H9 (cell line): ENCODE measurements around the gene COA5. TPM values are rescaled to one million over a fixed set of nuclear protein-coding genes. Genes with fewer than 3 reads are reported as not detected.

Experiments used
- DNase-seq: peaks from one replicate; pipeline ENCODE4 v3.0.0-alpha.2; 2017
- H2AFZ ChIP-seq: one replicate; pipeline ENCODE4 v1.6.1; 2013; ENCODE audit warnings: mild to moderate bottlenecking, low read length, control low read depth, moderate library complexity
- H2AK5ac ChIP-seq: 2 replicates; pipeline ENCODE4 v1.6.1; 2013; ENCODE audit warnings: low read length, control low read depth, mixed read lengths; ENCODE audit not compliant: insufficient read length
- H2BK120ac ChIP-seq: one replicate; pipeline ENCODE4 v1.6.1; 2013; ENCODE audit warnings: low read depth, mild to moderate bottlenecking, low read length, control low read depth, inconsistent platforms; ENCODE audit not compliant: poor library complexity, severe bottlenecking
- H2BK12ac ChIP-seq: 2 replicates; pipeline ENCODE4 v1.6.1; 2013; ENCODE audit warnings: low read length, control low read depth, mixed read lengths, low read depth; ENCODE audit not compliant: insufficient read length
- H2BK15ac ChIP-seq: 2 replicates; pipeline ENCODE4 v1.6.1; 2013; ENCODE audit warnings: low read depth, low read length, control low read depth
- H2BK20ac ChIP-seq: one replicate; pipeline ENCODE4 v1.6.1; 2013; ENCODE audit warnings: low read depth, mild to moderate bottlenecking, low read length, control low read depth, inconsistent platforms; ENCODE audit not compliant: poor library complexity, severe bottlenecking
- H2BK5ac ChIP-seq: 2 replicates; pipeline ENCODE4 v1.6.1; 2013; ENCODE audit warnings: low read length, control low read depth, mixed read lengths; ENCODE audit not compliant: insufficient read length
- H3K14ac ChIP-seq: 2 replicates; pipeline ENCODE4 v1.6.1; 2013; ENCODE audit warnings: low read length, control low read depth; ENCODE audit not compliant: insufficient read depth
- H3K18ac ChIP-seq: 2 replicates; pipeline ENCODE4 v1.6.1; 2013; ENCODE audit warnings: low read depth, mild to moderate bottlenecking, mixed read lengths, low read length, control low read depth; ENCODE audit not compliant: insufficient read length
- H3K23ac ChIP-seq: 2 replicates; pipeline ENCODE4 v1.6.1; 2013; ENCODE audit warnings: low read length, control low read depth, mixed read lengths, low read depth; ENCODE audit not compliant: insufficient read length
- H3K23me2 ChIP-seq: 2 replicates; pipeline ENCODE4 v1.6.1; 2013; ENCODE audit warnings: low read depth, mild to moderate bottlenecking, mixed read lengths, low read length, control low read depth; ENCODE audit not compliant: insufficient read length, poor library complexity, severe bottlenecking
- H3K27ac ChIP-seq: 2 replicates; pipeline ENCODE4 v1.5.1; 2013; ENCODE audit warnings: low read length, control low read depth, mixed read lengths, low read depth; ENCODE audit not compliant: insufficient read length
- H3K27me3 ChIP-seq: 2 replicates; pipeline ENCODE4 v1.6.1; 2013; ENCODE audit warnings: low read length, control low read depth, inconsistent platforms; ENCODE audit not compliant: insufficient read depth
- H3K4ac ChIP-seq: 2 replicates; pipeline ENCODE4 v1.6.1; 2013; ENCODE audit warnings: low read depth, mild to moderate bottlenecking, control low read depth, inconsistent platforms, low read length, moderate library complexity
- H3K4me1 ChIP-seq: 2 replicates; pipeline ENCODE4 v1.6.1; 2013; ENCODE audit warnings: low read length, control low read depth, inconsistent platforms; ENCODE audit not compliant: insufficient read depth
- H3K4me2 ChIP-seq: 2 replicates; pipeline ENCODE4 v1.6.1; 2013; ENCODE audit warnings: low read length, control low read depth, mixed read lengths; ENCODE audit not compliant: insufficient read length, insufficient read depth
- H3K56ac ChIP-seq: 2 replicates; pipeline ENCODE4 v1.6.1; 2013; ENCODE audit warnings: low read depth, mild to moderate bottlenecking, mixed read lengths, low read length, control low read depth; ENCODE audit not compliant: insufficient read length
- H3K79me1 ChIP-seq: 2 replicates; pipeline ENCODE4 v1.6.1; 2013; ENCODE audit warnings: low read depth, mild to moderate bottlenecking, moderate library complexity, low read length, control low read depth, inconsistent platforms; ENCODE audit not compliant: insufficient read depth, poor library complexity, severe bottlenecking
- H3K79me2 ChIP-seq: 2 replicates; pipeline ENCODE4 v1.6.1; 2013; ENCODE audit warnings: low read length, control low read depth, inconsistent platforms; ENCODE audit not compliant: insufficient read depth
- H3K9ac ChIP-seq: 2 replicates; pipeline ENCODE4 v1.6.1; 2013; ENCODE audit warnings: low read length, control low read depth, mixed read lengths; ENCODE audit not compliant: insufficient read length; ENCODE audit errors: extremely low read depth
- H3K9me3 ChIP-seq: one replicate; pipeline ENCODE4 v1.6.1; 2013; ENCODE audit warnings: low read depth, low read length, inconsistent platforms; ENCODE audit not compliant: control insufficient read depth
- H3T11ph ChIP-seq: one replicate; pipeline ENCODE4 v1.6.1; 2013; ENCODE audit warnings: mild to moderate bottlenecking, low read length, control low read depth, inconsistent platforms
- H4K20me1 ChIP-seq: one replicate; pipeline ENCODE4 v1.6.1; 2013; ENCODE audit not compliant: control insufficient read depth, insufficient read length, insufficient read depth
- H4K5ac ChIP-seq: 2 replicates; pipeline ENCODE4 v1.6.1; 2013; ENCODE audit warnings: low read depth, mild to moderate bottlenecking, mixed read lengths, low read length, control low read depth; ENCODE audit not compliant: insufficient read length
- H4K8ac ChIP-seq: replicated peaks from 2 replicates; pipeline ENCODE4 v1.6.1; 2013; ENCODE audit warnings: low read length, control low read depth, mixed read lengths, low read depth; ENCODE audit not compliant: insufficient read length
- H4K91ac ChIP-seq: 2 replicates; pipeline ENCODE4 v1.6.1; 2013; ENCODE audit warnings: low read depth, mild to moderate bottlenecking, moderate library complexity, mixed read lengths, low read length, control low read depth; ENCODE audit not compliant: insufficient read length
- H3K27ac Mint-ChIP-seq, 3 experiments: 2 replicates in 2 of 3; 3 replicates in 1 of 3; pipeline ENCODE4 v1.8.0; 2020 to 2021; ENCODE audit warnings: mixed read lengths in 3 of 3, mild to moderate bottlenecking in 1 of 3, moderate library complexity in 1 of 3
- H3K27me3 Mint-ChIP-seq: 2 replicates; pipeline ENCODE4 v1.8.0; 2021; ENCODE audit warnings: low read depth, mild to moderate bottlenecking, moderate library complexity, mixed read lengths
- H3K36me3 Mint-ChIP-seq, 3 experiments: 2 replicates in 2 of 3; 3 replicates in 1 of 3; pipeline ENCODE4 v1.8.0; 2020 to 2021; ENCODE audit warnings: low read depth in 3 of 3, mixed read lengths in 3 of 3; ENCODE audit not compliant: insufficient read depth in 1 of 3
- H3K4me1 Mint-ChIP-seq, 2 experiments: 2 replicates each; pipeline ENCODE4 v1.8.0; 2020; ENCODE audit warnings: mixed read lengths in 2 of 2
- H3K4me3 Mint-ChIP-seq, 2 experiments: 2 replicates in 1 of 2; 3 replicates in 1 of 2; pipeline ENCODE4 v1.8.0; 2020 to 2021; ENCODE audit warnings: mild to moderate bottlenecking in 2 of 2, mixed read lengths in 2 of 2, moderate library complexity in 1 of 2
- H3K9me3 Mint-ChIP-seq, 2 experiments: 2 replicates in 1 of 2; 3 replicates in 1 of 2; pipeline ENCODE4 v1.8.0; 2020; ENCODE audit warnings: mild to moderate bottlenecking in 2 of 2, mixed read lengths in 2 of 2, moderate library complexity in 1 of 2
- CTCF ChIP-seq: fragments of 200-600 bp; sonication (generic); conservative IDR thresholded peaks from 3 replicates; pipeline ENCODE4 v1.8.0; 2021; ENCODE audit warnings: antibody characterized with exemption, mild to moderate bottlenecking
- WGBS: extraction: QIAGEN DNeasy Blood & Tissue Kit; methylation state at CpG from one replicate; pipeline ENCODE4 v1.1.7; 2013; ENCODE audit warnings: missing lambda C conversion rate, low lambda C conversion rate, mixed read lengths; ENCODE audit not compliant: insufficient read length; ENCODE audit errors: extremely low coverage; 5-methylcytosine and 5-hydroxymethylcytosine counted together
- total RNA-seq: library from RNA; stranded (reverse); gene quantifications from 2 replicates; pipeline ENCODE4 v1.2.1, GENCODE V29; 2021

The COA5 gene
- total RNA-seq, 1 experiment from 2014 or later, result 23.6 TPM

GRCh38 chr2:98572211-98572610 lies 36.1 kb downstream of the COA5 start:
- Mint-ChIP-seq H3K9me3 (no peaks in the 10 kb centered on the region; a peak in 1 of 5 replicates), H3K27ac (no peak overlapping the region), H3K27me3 (peaks cover 2% of the 10 kb centered on the region), H3K4me1 (no peaks in the 10 kb centered on the region), H3K4me3 (no peak overlapping the region), H3K36me3 (peaks cover 10 to 72% (median 43%) of the 10 kb centered on the region in 3 experiments; a peak in 6 of 7 replicates)
- no peaks in the 10 kb centered on the region for H3K23me2 ChIP-seq
- H3K9ac ChIP-seq, result no peak overlapping the region
- no peaks in the 10 kb centered on the region for H3K79me2 ChIP-seq
- H3K27me3 ChIP-seq, result no peaks in the 10 kb centered on the region
- no peak overlapping the region for H3K14ac ChIP-seq
- H3K23ac ChIP-seq, result no peak overlapping the region
- no peak overlapping the region for H2AFZ ChIP-seq
- H4K91ac ChIP-seq, result no peak overlapping the region
- no peak for DNase-seq
- no peak overlapping the region for H2BK12ac ChIP-seq
- no peak overlapping the region for H3K56ac ChIP-seq
- no peak overlapping the region for H3K4ac ChIP-seq
- H3K79me1 ChIP-seq, result no peaks in the 10 kb centered on the region
- WGBS, result no CpG with 5 or more reads among the region's 5 CpGs
- no peak overlapping the region for H2BK15ac ChIP-seq
- H3K4me1 ChIP-seq, result no peaks in the 10 kb centered on the region
- H2BK20ac ChIP-seq, result no peak overlapping the region
- H4K20me1 ChIP-seq, result no peaks in the 10 kb centered on the region
- no peak overlapping the region for H4K8ac ChIP-seq
- H2BK5ac ChIP-seq, result no peak overlapping the region
- no peak overlapping the region for H3K18ac ChIP-seq
- no peaks in the 10 kb centered on the region for H3K9me3 ChIP-seq
- H4K5ac ChIP-seq, result no peak overlapping the region
- no peak overlapping the region for H2BK120ac ChIP-seq
- no peak overlapping the region for H3K4me2 ChIP-seq
- TF ChIP-seq CTCF, result no peak
- no peak overlapping the region for H2AK5ac ChIP-seq
- no peak overlapping the region for H3T11ph ChIP-seq
- no peak overlapping the region for H3K27ac ChIP-seq
